IMR-90 (cell line): ENCODE measurements around the gene FRK. TPM values are rescaled to one million over a fixed set of nuclear protein-coding genes. Genes with fewer than 3 reads are reported as not detected.

Source experiments
- ATAC-seq: fragments of 200-7000 bp; cut with Tn5 transposase; 2 replicates; pipeline ENCODE4 v1.9.1; 2020; ENCODE audit warnings: low read depth, mild to moderate bottlenecking, moderate library complexity
- BruUV-seq: library from RNA; stranded (reverse); fragments of 400-500 nt; replicated peaks from 2 replicates; lab custom pipeline; 2021; lab: Mats Ljungman, UMichigan
- CTCF ChIA-PET: fragments of 300-600 bp; formaldehyde crosslinking; extraction: SDS; loops from one replicate; lab custom pipeline; 2021; ENCODE audit warnings: antibody characterized with exemption; lab: Yijun Ruan, JAX
- POLR2A ChIA-PET: fragments of 300-600 bp; sonication (Branson Sonifier 250); formaldehyde crosslinking; loops from one replicate; lab custom pipeline; 2022; ENCODE audit warnings: antibody characterized with exemption; ENCODE audit not compliant: unreplicated experiment; lab: Charles Lee
- DNase-seq: peaks from one replicate; pipeline ENCODE4 v3.0.0; 2013
- H2AFZ ChIP-seq: replicated peaks from 2 replicates; pipeline ENCODE3; 2013; ENCODE audit warnings: low read length, mild to moderate bottlenecking; ENCODE audit not compliant: poor library complexity
- H2AK5ac ChIP-seq: 2 replicates; pipeline ENCODE4 v1.6.1; 2013; ENCODE audit warnings: low read depth, low read length, inconsistent platforms
- H2AK9ac ChIP-seq: replicated peaks from 2 replicates; pipeline ENCODE3; 2013; ENCODE audit warnings: mild to moderate bottlenecking, low read depth, low read length, moderate library complexity; ENCODE audit not compliant: poor library complexity
- H2BK120ac ChIP-seq: 2 replicates; pipeline ENCODE4 v1.6.1; 2013; ENCODE audit warnings: low read depth, low read length, inconsistent platforms
- H2BK15ac ChIP-seq: 3 replicates; pipeline ENCODE4 v1.6.1; 2013; ENCODE audit warnings: low read depth, low read length, inconsistent platforms
- H2BK20ac ChIP-seq: 2 replicates; pipeline ENCODE4 v1.6.1; 2013; ENCODE audit warnings: low read depth, mild to moderate bottlenecking, inconsistent platforms, low read length, moderate library complexity
- H2BK5ac ChIP-seq: 2 replicates; pipeline ENCODE4 v1.6.1; 2013; ENCODE audit warnings: mild to moderate bottlenecking, low read depth, low read length, inconsistent platforms; ENCODE audit not compliant: poor library complexity, severe bottlenecking
- H3K14ac ChIP-seq: replicated peaks from 2 replicates; pipeline ENCODE4 v1.6.1; 2013; ENCODE audit warnings: low read depth, low read length, inconsistent platforms
- H3K18ac ChIP-seq: 2 replicates; pipeline ENCODE4 v1.6.1; 2013; ENCODE audit warnings: low read depth, low read length, control low read depth
- H3K23ac ChIP-seq: 2 replicates; pipeline ENCODE4 v1.6.1; 2013; ENCODE audit warnings: low read depth, low read length, inconsistent platforms
- H3K27ac ChIP-seq: 2 replicates; pipeline ENCODE4 v1.5.1; 2013; ENCODE audit warnings: mild to moderate bottlenecking, control low read depth, low read length; ENCODE audit not compliant: insufficient read depth
- H3K27me3 ChIP-seq: 2 replicates; pipeline ENCODE4 v1.6.1; 2013; ENCODE audit warnings: low read length; ENCODE audit not compliant: control insufficient read depth, insufficient read depth
- H3K36me3 ChIP-seq: 2 replicates; pipeline ENCODE4 v1.6.1; 2013; ENCODE audit warnings: low read length, mixed read lengths; ENCODE audit not compliant: control insufficient read depth, insufficient read depth
- H3K4ac ChIP-seq: 2 replicates; pipeline ENCODE4 v1.6.1; 2013; ENCODE audit warnings: low read depth, low read length, inconsistent platforms
- H3K4me1 ChIP-seq: 2 replicates; pipeline ENCODE4 v1.6.1; 2013; ENCODE audit warnings: low read length, mixed read lengths; ENCODE audit not compliant: control insufficient read depth, insufficient read depth
- H3K4me2 ChIP-seq: 2 replicates; pipeline ENCODE4 v1.6.1; 2013; ENCODE audit warnings: low read depth, mild to moderate bottlenecking, control low read depth, low read length, moderate library complexity
- H3K4me3 ChIP-seq: 2 replicates; pipeline ENCODE4 v1.5.1; 2013; ENCODE audit warnings: low read depth, mild to moderate bottlenecking, control low read depth, low read length, moderate library complexity; ENCODE audit not compliant: insufficient read depth
- H3K56ac ChIP-seq: 2 replicates; pipeline ENCODE4 v1.6.1; 2013; ENCODE audit warnings: low read length, inconsistent platforms; ENCODE audit not compliant: insufficient read depth; ENCODE audit errors: extremely low read depth
- H3K79me1 ChIP-seq, 2 experiments: 2 replicates each; pipeline ENCODE4 v1.6.1; 2013; ENCODE audit warnings: low read length in 2 of 2, inconsistent platforms in 1 of 2, low read depth in 1 of 2
- H3K9ac ChIP-seq: 2 replicates; pipeline ENCODE4 v1.6.1; 2013; ENCODE audit warnings: low read depth, low read length, control low read depth
- H3K9me1 ChIP-seq: 2 replicates; pipeline ENCODE4 v1.6.1; 2013; ENCODE audit warnings: low read length, inconsistent platforms; ENCODE audit not compliant: insufficient read depth
- H3K9me3 ChIP-seq: 2 replicates; pipeline ENCODE4 v1.6.1; 2013; ENCODE audit warnings: low read length; ENCODE audit not compliant: control insufficient read depth, insufficient read depth
- H4K20me1 ChIP-seq: 2 replicates; pipeline ENCODE4 v1.6.1; 2013; ENCODE audit warnings: low read length, inconsistent platforms; ENCODE audit not compliant: insufficient read depth
- H4K5ac ChIP-seq: 2 replicates; pipeline ENCODE4 v1.6.1; 2013; ENCODE audit warnings: mild to moderate bottlenecking, low read depth, low read length, control low read depth
- H4K8ac ChIP-seq, 2 experiments: 2 replicates each; pipeline ENCODE4 v1.6.1; 2013; ENCODE audit warnings: low read depth in 2 of 2, low read length in 2 of 2, control low read depth in 1 of 2, inconsistent platforms in 1 of 2
- H4K91ac ChIP-seq: 2 replicates; pipeline ENCODE4 v1.6.1; 2013; ENCODE audit warnings: low read depth, low read length, inconsistent platforms; ENCODE audit not compliant: insufficient read depth
- CEBPB ChIP-seq: IDR thresholded peaks from 2 replicates; pipeline ENCODE4 v1.6.1; 2012; ENCODE audit warnings: low read depth, low read length, improper control_type of control experiment
- CHD1 ChIP-seq: IDR thresholded peaks from 2 replicates; pipeline ENCODE4 v1.6.1; 2012; ENCODE audit warnings: low read depth, low read length, improper control_type of control experiment
- ELK1 ChIP-seq: fragments of 150-350 bp; IDR thresholded peaks from 2 replicates; pipeline ENCODE4 v1.6.1; 2016; ENCODE audit warnings: low read depth, mild to moderate bottlenecking, low read length, moderate library complexity, borderline replicate concordance
- FOS ChIP-seq: fragments of 150-350 bp; IDR thresholded peaks from 2 replicates; pipeline ENCODE4 v1.6.1; 2016; ENCODE audit warnings: low read depth, low read length
- MAFK ChIP-seq: IDR thresholded peaks from 2 replicates; pipeline ENCODE4 v1.6.1; 2012; ENCODE audit warnings: low read depth, low read length, improper control_type of control experiment
- MAZ ChIP-seq: IDR thresholded peaks from 2 replicates; pipeline ENCODE4 v1.6.1; 2012; ENCODE audit warnings: low read depth, mild to moderate bottlenecking, low read length, improper control_type of control experiment, moderate library complexity, borderline replicate concordance
- MXI1 ChIP-seq: IDR thresholded peaks from 2 replicates; pipeline ENCODE4 v1.6.1; 2012; ENCODE audit warnings: low read depth, mild to moderate bottlenecking, low read length, moderate library complexity, borderline replicate concordance
- RAD21 ChIP-seq: IDR thresholded peaks from 2 replicates; pipeline ENCODE4 v1.6.1; 2012; ENCODE audit warnings: low read length, improper control_type of control experiment
- USF2 ChIP-seq: fragments of 150-350 bp; IDR thresholded peaks from 2 replicates; pipeline ENCODE4 v1.6.1; 2017; ENCODE audit warnings: mild to moderate bottlenecking, antibody characterized with exemption, low read length, low read depth
- WGBS, 2 experiments: methylation state at CpG; one replicate each; pipeline versions ENCODE4 v1.1.5 to v1.1.7; 2013; ENCODE audit warnings: missing lambda C conversion rate in 2 of 2; ENCODE audit not compliant: insufficient read length in 1 of 2; ENCODE audit errors: extremely low coverage in 2 of 2; 5-methylcytosine and 5-hydroxymethylcytosine counted together
- dilution Hi-C: fragments of 300-500 bp; cut with HindIII; formaldehyde crosslinking; loops from one replicate; pipeline ENCODE4 v1.14.3; 2018; ENCODE audit warnings: low sequenced_read_pairs; ENCODE audit not compliant: unreplicated experiment
- in situ Hi-C: fragments of 300-500 bp; cut with MboI; formaldehyde crosslinking; loops from 3 replicates; pipeline ENCODE4 v1.14.3; 2019; ENCODE audit warnings: low sequenced_read_pairs, inconsistent platforms, mixed read lengths
- intact Hi-C: fragments of 100-400 bp; cut with micrococcal nuclease; formaldehyde crosslinking; loops from 2 replicates; pipeline ENCODE4 v1.10.0; 2022
- polyA plus RNA-seq, 3 experiments: library from polyadenylated mRNA; depleted of rRNA; stranded (reverse); fragments of >200 nt; gene quantifications; 2 replicates each; pipeline ENCODE4 v1.2.3, GENCODE V29; 2012; ENCODE audit warnings: low replicate concordance in 1 of 3
- total RNA-seq: library from RNA; depleted of rRNA; stranded (reverse); fragments of >200 nt; gene quantifications from 2 replicates; pipeline ENCODE4 v1.2.3, GENCODE V29; 2012

Gene FRK
- total and polyA plus RNA-seq, 2 of the 4 experiments (the other 2 are of a cell fraction), result under 0.01 to 0.02 TPM

- H3K79me1 ChIP-seq, result no peaks in the 10 kb centered on the region
- no peak overlapping the region for H3K56ac ChIP-seq
- no peak overlapping the region for H3K23ac ChIP-seq
- DNase-seq (no peak), ATAC-seq (no peak)
- H3K4me1 ChIP-seq, result no peaks in the 10 kb centered on the region
- no peak overlapping the region for H2BK5ac ChIP-seq
- 57% methylated on average over 3 of the region's 5 CpGs; no CpG with 5 or more reads in 1 of the 2 experiments for WGBS, 2 experiments
- H2BK20ac ChIP-seq, result no peak overlapping the region
- no peak overlapping the region for H3K27ac ChIP-seq
- no peak overlapping the region for H4K5ac ChIP-seq
- H2AK5ac ChIP-seq, result no peak overlapping the region
- H3K36me3 ChIP-seq, result no peaks in the 10 kb centered on the region
- no peaks in the 10 kb centered on the region for H4K20me1 ChIP-seq
- TF ChIP-seq RAD21 (no peak), MAFK (no peak), CHD1 (no peak), FOS (no peak), MAZ (no peak), ELK1 (no peak), MXI1 (no peak), CEBPB (no peak), USF2 (no peak)
- no peaks in the 10 kb centered on the region for H3K9me3 ChIP-seq
- no peak overlapping the region for H3K9ac ChIP-seq
- no peak overlapping the region for H3K4me2 ChIP-seq
- H3K9me1 ChIP-seq, result no peaks in the 10 kb centered on the region
- H3K14ac ChIP-seq, result no peak overlapping the region
- no peak overlapping the region for H4K8ac ChIP-seq
- H2BK15ac ChIP-seq, result no peak overlapping the region
- H2AK9ac ChIP-seq, result no peak overlapping the region
- no peak overlapping the region for H3K4me3 ChIP-seq
- H3K4ac ChIP-seq, result no peak overlapping the region
- no TSS peak for BruUV-seq
- peaks cover 1% of the 10 kb centered on the region; the same call in 1 of the 2 replicates for H3K27me3 ChIP-seq
- no peak overlapping the region for H4K91ac ChIP-seq
- intact Hi-C loops (no loop called here), dilution Hi-C loops (no loop called here), in situ Hi-C loops (no loop called here)
- H2AFZ ChIP-seq, result no peak overlapping the region
- CTCF ChIA-PET, result no interaction called here
- no peak overlapping the region for H3K18ac ChIP-seq
- H2BK120ac ChIP-seq, result no peak overlapping the region
- POLR2A ChIA-PET, result no interaction called here
Measured at GRCh38 chr6:115997990-115998585, 62.6 kb downstream of the FRK start.
